Esophagus muscularis mucosa (tissue), 4 donors: Measurements from ENCODE around the gene PPP1R27.

Experiments
- CTCF ChIP-seq, 3 experiments: fragments of 200-600 bp in 2 of 3; fragments of 450-650 bp in 1 of 3; sonication (generic) in 2 of 3; IDR thresholded peaks; one replicate each; pipeline ENCODE4 v1.5.1; 2017 to 2019; ENCODE audit warnings: antibody characterized with exemption in 3 of 3, mild to moderate bottlenecking in 2 of 3, moderate library complexity in 1 of 3
- EP300 ChIP-seq: sonication (generic); formaldehyde crosslinking; IDR thresholded peaks from one replicate; pipeline ENCODE4 v1.6.1; 2017; ENCODE audit warnings: antibody characterized with exemption
- POLR2A ChIP-seq: fragments of 450-650 bp; IDR thresholded peaks from one replicate; pipeline ENCODE4 v1.6.1; 2017; ENCODE audit warnings: antibody characterized with exemption, moderate library complexity, mild to moderate bottlenecking, low read depth
- POLR2AphosphoS5 ChIP-seq, 2 donors: sonication (generic); formaldehyde crosslinking; IDR thresholded peaks; one replicate each; pipeline ENCODE4 v1.6.1; 2017; ENCODE audit warnings: antibody characterized with exemption in 2 of 2

GRCh38 chr17:81811705-81812570 is 22.9 kb downstream of the PPP1R27 start:
- TF ChIP-seq CTCF (IDR thresholded peaks at IDR 0.05): no peak
- TF ChIP-seq POLR2A: no peak
- no peak for TF ChIP-seq POLR2AphosphoS5 (IDR thresholded peaks at IDR 0.05)
- TF ChIP-seq EP300: no peak
